ENCODE results near the gene FOXL2.

- TF ChIP-seq CTCF (IDR thresholded peaks at IDR 0.05; ENCODE audit: low read depth, low read length, poor library complexity, severe bottlenecking), result no peak
- TF ChIP-seq EZH2phosphoT487 (IDR thresholded peaks at IDR 0.05; ENCODE audit: borderline replicate concordance, low read length), result no peak
These were observed 44.8 kb downstream of the FOXL2 start for GRCh38 chr3:138902171-138902570.

Measured in DOHH2 (cell line).